ENCODE measurements around the gene EPHA6. TPM values are rescaled to one million over a fixed set of nuclear protein-coding genes. Genes with fewer than 3 reads are reported as not detected.

Gene EPHA6
- total RNA-seq, 1 experiment from 2014 or later: 1.1 TPM

- DNase-seq: no peak
- Mint-ChIP-seq H3K4me1 (ENCODE audit: low read depth, unreplicated experiment) (no peaks in the 10 kb centered on the region), H3K9me3 (ENCODE audit: low read depth, unreplicated experiment) (peaks cover 3% of the 10 kb centered on the region), H3K4me3 (ENCODE audit: low read depth, unreplicated experiment) (no peak overlapping the region), H3K36me3 (ENCODE audit: insufficient read depth, unreplicated experiment) (no peaks in the 10 kb centered on the region), H3K27me3 (ENCODE audit: unreplicated experiment) (no peaks in the 10 kb centered on the region), H3K27ac (ENCODE audit: unreplicated experiment) (no peak overlapping the region)
- BruUV-seq (replicated peaks): no TSS peak
- CTCF ChIA-PET: interaction anchor here (0.6 kb wide), 1 partner anchor 87 kb away, joined by 3 read pairs; no protein-coding TSS in a partner anchor
- TF ChIP-seq, protein P1, sequence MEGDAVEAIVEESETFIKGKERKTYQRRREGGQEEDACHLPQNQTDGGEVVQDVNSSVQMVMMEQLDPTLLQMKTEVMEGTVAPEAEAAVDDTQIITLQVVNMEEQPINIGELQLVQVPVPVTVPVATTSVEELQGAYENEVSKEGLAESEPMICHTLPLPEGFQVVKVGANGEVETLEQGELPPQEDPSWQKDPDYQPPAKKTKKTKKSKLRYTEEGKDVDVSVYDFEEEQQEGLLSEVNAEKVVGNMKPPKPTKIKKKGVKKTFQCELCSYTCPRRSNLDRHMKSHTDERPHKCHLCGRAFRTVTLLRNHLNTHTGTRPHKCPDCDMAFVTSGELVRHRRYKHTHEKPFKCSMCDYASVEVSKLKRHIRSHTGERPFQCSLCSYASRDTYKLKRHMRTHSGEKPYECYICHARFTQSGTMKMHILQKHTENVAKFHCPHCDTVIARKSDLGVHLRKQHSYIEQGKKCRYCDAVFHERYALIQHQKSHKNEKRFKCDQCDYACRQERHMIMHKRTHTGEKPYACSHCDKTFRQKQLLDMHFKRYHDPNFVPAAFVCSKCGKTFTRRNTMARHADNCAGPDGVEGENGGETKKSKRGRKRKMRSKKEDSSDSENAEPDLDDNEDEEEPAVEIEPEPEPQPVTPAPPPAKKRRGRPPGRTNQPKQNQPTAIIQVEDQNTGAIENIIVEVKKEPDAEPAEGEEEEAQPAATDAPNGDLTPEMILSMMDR (IDR thresholded peaks at IDR 0.05; ENCODE audit: unreplicated experiment): no peak
- intact Hi-C loops (cut with micrococcal nuclease; ENCODE audit: unreplicated experiment): no loop called here
These were observed 262.3 kb downstream of the EPHA6 start for GRCh38 chr3:97076673-97077072.

DNA sequence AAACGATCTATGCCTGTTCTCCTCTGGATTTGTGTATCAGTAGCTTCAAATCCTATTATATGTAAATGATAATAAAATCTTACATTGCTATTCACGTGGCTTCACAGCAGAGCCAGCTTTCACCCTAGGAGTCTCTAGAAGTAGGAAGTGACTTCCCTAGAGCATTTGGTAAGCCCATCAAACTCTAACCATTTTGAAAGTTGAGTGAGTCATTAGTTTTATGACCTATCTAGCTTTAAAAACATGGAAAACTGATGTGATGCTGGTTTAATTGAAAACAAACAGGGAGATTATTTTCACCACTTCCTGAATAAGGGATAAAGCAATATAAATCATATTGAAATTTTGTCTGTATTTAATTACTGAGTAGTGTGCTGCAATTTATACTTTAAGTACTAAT is 275.2 kb downstream of the EPHA6 start:
- TF ChIP-seq, protein P1 (IDR thresholded peaks at IDR 0.05; ENCODE audit: unreplicated experiment): no peak
- BruUV-seq (replicated peaks): no TSS peak
- no peaks in the 10 kb centered on the region for H3K9me3 Mint-ChIP-seq (ENCODE audit: low read depth, unreplicated experiment)
- no peak overlapping the region for H3K27ac Mint-ChIP-seq (ENCODE audit: unreplicated experiment)
- intact Hi-C loops (cut with micrococcal nuclease; ENCODE audit: unreplicated experiment): no loop called here
- H3K27me3 Mint-ChIP-seq (ENCODE audit: unreplicated experiment): no peaks in the 10 kb centered on the region
- DNase-seq: no peak
- CTCF ChIA-PET: no interaction called here
- no peaks in the 10 kb centered on the region for H3K36me3 Mint-ChIP-seq (ENCODE audit: insufficient read depth, unreplicated experiment)
- H3K4me1 Mint-ChIP-seq (ENCODE audit: low read depth, unreplicated experiment): no peaks in the 10 kb centered on the region
- H3K4me3 Mint-ChIP-seq (ENCODE audit: low read depth, unreplicated experiment): no peak overlapping the region

DNA sequence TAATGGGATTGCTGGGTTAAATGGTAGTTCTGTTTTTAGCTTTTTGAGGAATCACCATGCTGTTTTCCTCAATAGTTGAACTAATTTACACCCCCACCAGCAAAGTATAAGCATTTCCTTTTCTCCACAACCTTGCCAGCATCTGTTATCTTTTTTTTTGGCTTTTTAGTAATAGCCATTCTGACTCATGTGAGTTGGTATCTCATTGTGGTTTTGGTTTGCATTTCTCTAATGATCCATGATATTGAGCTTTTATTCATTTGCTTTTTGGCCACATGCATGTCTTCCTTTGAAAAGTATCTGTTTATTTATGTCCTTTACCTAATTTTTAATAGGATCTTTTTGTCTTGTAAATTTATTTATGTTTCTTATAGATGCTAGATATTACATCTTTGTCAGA is 288.2 kb downstream of the EPHA6 start:
- TF ChIP-seq, protein P1 (IDR thresholded peaks at IDR 0.05; ENCODE audit: unreplicated experiment): no peak
- H3K27ac Mint-ChIP-seq (ENCODE audit: unreplicated experiment): no peak overlapping the region
- DNase-seq: no peak
- no peaks in the 10 kb centered on the region for H3K27me3 Mint-ChIP-seq (ENCODE audit: unreplicated experiment)
- BruUV-seq (replicated peaks): no TSS peak
- H3K9me3 Mint-ChIP-seq (ENCODE audit: low read depth, unreplicated experiment): no peaks in the 10 kb centered on the region
- CTCF ChIA-PET: no interaction called here
- H3K4me1 Mint-ChIP-seq (ENCODE audit: low read depth, unreplicated experiment): no peaks in the 10 kb centered on the region
- no peaks in the 10 kb centered on the region for H3K36me3 Mint-ChIP-seq (ENCODE audit: insufficient read depth, unreplicated experiment)
- intact Hi-C loops (cut with micrococcal nuclease; ENCODE audit: unreplicated experiment): no loop called here
- no peak overlapping the region for H3K4me3 Mint-ChIP-seq (ENCODE audit: low read depth, unreplicated experiment)

- H3K9me3 Mint-ChIP-seq (ENCODE audit: low read depth, unreplicated experiment): no peaks in the 10 kb centered on the region
- H3K4me3 Mint-ChIP-seq (ENCODE audit: low read depth, unreplicated experiment): no peak overlapping the region
- no peak for DNase-seq
- TF ChIP-seq, protein P1 (IDR thresholded peaks at IDR 0.05; ENCODE audit: unreplicated experiment): no peak
- BruUV-seq (replicated peaks): no TSS peak
- intact Hi-C loops (cut with micrococcal nuclease; ENCODE audit: unreplicated experiment): no loop called here
- H3K36me3 Mint-ChIP-seq (ENCODE audit: insufficient read depth, unreplicated experiment): no peaks in the 10 kb centered on the region
- no peak overlapping the region for H3K27ac Mint-ChIP-seq (ENCODE audit: unreplicated experiment)
- CTCF ChIA-PET: no interaction called here
- no peaks in the 10 kb centered on the region for H3K4me1 Mint-ChIP-seq (ENCODE audit: low read depth, unreplicated experiment)
- no peaks in the 10 kb centered on the region for H3K27me3 Mint-ChIP-seq (ENCODE audit: unreplicated experiment)
These were observed 291.7 kb downstream of the EPHA6 start for GRCh38 chr3:97105989-97106651.

Measured in Calu3 (cell line).